Activated CD4-positive, alpha-beta T cell treated with anti-CD3 and anti-CD28 coated beads for 4 hours (primary cell): ENCODE data around the gene EPHA1.
"Not testable (repeated sequence)": the region's sequence is repeated elsewhere in the genome, so short reads cannot be mapped to it uniquely, and the experiment has no call there.

ENCODE experiments used
- DNase-seq, 2 donors: peaks; one replicate each; pipeline ENCODE4 v3.0.0-alpha.2; 2020

The EPHA1 gene

DNA sequence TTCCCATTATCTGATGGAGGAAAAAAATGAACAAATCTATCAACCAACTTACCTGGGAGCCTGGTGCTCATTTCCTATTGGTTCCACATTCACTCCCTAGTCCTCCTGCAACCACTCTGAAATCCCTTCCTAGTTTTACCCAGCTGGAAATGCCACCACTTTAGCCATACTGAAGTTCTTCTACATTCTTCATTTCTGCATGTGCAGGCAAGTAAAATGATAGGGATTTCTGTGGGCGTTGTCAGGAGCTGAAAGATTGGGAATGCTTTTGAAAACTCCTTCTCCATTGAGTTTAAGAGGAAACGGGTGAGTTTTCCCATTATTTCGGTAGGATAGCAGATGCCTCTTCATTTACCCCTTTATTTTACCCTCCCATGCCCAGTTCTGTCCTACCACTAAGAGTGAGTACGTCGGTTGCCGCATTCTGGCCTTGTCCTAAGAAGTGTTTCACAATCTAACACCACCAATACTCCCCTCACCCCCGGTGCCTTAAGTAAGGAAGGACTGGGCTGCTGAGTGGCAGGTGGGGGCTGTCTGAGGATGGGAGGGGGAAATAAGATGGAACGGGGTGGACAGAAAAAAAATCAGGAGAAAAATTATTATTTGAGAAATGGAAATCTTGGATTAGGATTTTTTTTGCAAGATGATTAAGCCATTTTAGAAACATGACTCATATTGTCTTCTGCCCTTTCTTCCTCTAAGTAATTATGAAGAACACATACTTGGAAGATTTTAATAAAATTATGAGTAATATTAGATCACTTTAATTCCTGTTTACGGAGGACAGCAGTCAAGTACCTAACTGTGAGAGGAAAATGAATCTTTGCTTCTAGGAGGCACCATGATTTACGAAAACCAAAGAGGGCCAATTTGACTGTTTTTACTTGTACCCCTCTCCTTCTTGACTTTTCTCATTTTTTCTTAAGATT lies 21.4 kb upstream of the EPHA1 start:
- no peak for DNase-seq

DNA sequence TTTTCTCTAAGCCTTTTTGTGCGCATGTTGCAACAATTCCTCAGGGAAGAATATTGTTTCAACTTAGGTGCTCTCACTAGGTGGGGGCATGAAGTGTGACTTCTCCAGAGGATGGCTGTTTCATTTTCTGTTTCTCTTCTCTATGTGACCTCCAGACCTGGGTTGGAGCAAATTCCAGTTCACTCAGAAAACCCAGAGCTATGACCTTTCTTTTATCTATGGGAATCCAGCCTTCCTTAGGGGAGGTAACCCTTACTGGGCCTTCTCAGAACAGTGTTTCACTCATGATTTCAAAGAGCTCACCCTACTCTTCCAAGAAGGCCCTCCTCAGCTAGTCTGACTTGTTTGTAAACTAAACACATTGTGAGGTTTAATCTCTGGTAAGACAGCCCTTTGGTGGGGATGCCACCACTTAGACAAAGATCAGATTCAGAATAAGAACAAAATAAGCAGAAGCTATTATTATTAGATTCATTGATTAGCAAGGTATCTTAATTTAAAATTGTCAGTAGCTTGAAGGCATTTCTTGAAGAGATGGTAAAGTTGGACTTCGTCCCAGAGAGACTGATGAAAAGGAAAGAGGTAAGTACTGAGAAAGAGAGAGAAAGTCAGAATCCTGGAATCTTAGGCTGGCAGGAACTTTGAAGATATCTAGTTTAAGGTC lies 18.0 kb upstream of the EPHA1 start:
- no peak for DNase-seq

- DNase-seq: not testable (repeated sequence)
Measured at GRCh38 chr7:143424476-143424875, 15.8 kb upstream of the EPHA1 start.

- DNase-seq: no peak
Measured at GRCh38 chr7:143422033-143422432, 13.4 kb upstream of the EPHA1 start.

DNA sequence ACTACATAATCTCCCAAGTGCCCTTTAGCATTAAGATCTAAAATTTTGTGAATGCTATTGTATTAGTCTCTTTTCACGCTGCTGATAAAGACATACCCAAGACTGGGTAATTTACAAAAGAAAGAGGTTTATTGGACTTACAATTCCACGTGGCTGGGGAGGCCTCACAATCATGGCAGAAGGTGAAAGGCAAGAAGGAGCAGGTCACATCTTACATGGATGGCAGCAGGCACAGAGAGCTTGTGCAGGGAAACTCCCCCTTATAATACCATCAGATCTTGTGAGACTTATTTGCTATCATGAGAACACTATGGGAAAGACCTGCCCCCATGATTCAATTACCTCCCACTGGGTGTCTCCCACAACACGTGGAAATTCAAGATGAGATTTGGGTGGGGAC lies 12.0 kb upstream of the EPHA1 start:
- DNase-seq: not testable (repeated sequence)

DNA sequence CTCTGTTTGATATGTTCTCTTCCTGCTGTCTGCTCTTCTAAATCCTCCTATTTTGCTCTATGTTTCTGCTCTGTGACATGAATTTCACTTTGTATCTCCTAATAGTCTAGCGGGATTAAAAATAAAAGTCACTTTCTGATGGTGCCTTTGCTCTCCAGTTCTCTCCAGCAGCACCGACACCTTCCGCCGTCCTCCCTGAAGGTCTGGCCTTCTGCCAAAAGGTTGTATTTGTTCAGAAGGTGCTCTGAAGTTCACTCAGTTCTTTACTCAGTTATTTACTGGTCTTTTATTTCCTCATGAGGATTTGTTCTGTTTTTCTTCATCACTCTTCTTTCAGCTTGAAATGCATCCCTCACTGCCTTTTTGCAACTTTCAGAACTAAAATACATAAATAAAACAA lies 11.2 kb upstream of the EPHA1 start:
- DNase-seq: no peak

DNA sequence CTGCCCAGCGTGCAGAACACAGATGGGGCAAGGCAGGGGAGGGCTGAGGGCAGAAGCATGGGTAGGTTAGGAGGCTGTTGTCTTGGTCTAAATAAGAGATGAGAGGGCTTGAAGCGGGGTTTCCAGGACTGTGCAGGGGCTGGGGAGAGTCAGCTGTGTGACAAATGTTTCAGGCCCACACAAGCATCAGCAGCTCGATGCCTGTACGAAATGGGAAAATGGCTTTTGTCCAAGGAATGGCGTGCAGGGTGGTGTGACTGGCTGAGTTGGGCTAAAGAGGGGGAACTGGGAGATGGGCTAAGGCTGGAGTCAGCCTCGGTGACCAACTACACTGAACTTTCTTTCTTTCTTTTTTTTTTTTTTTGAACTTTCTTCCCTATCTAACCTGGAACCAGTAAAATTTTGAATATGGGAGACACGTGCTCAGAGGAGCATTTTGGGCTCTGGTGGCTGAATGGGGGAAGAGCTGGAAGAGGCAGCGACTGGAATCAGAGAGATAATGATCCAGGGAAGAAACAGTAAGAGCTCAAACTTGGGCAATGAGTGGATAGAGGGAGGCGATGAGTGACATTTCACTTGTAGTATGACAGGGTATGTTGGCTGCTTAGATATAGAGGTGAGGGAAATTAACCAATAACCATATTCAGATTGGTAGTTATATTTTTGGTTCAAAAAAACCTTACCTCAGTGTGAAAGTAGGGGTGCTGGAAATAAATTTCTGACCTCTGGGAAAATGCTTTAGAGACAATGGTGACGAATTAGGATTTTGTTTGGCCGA lies 10.2 kb upstream of the EPHA1 start:
- DNase-seq: no peak

DNA sequence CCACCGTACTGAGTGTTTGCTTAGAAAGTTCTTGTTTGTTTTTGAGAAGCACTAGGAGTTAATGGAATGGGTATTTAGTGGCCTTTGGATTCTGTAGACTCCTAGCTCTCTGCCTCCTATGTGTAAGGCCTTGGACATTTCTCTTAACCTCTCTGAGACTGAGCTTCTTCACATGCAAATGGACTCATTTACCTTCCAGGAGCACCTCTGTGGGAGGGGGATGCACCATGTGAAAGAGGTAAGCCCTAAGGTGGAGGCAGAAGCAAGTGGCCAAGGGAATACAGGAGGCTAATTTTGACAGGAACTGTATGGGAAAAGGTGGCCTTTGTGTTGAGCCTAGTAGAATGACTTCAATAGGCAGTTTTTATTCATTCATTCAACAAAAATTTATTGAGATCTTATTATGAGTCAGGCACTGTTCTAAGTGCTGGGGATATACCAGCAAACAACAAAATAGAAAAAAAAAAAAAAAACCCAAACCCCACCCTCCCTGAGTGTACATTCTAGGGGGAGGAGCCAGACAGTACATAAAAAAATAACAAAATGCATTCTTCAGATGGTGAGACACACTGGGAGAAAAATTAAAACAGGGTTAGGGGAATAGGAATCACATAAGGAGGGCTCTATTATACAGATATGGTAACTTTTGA lies 9.2 kb upstream of the EPHA1 start:
- DNase-seq: no peak

- peak in 1 of 2 donors; percentile 21 for DNase-seq
Measured at GRCh38 chr7:143416565-143417149, 8.0 kb upstream of the EPHA1 start.

- DNase-seq: no peak
Measured at GRCh38 chr7:143415742-143416397, 7.2 kb upstream of the EPHA1 start.

GRCh38 chr7:143415209-143415608 lies 6.6 kb upstream of the EPHA1 start:
- DNase-seq: not testable (repeated sequence)

GRCh38 chr7:143413123-143413522 lies 4.5 kb upstream of the EPHA1 start:
- DNase-seq: no peak

- no peak for DNase-seq
Measured at GRCh38 chr7:143411976-143412708, 3.5 kb upstream of the EPHA1 start.

DNA sequence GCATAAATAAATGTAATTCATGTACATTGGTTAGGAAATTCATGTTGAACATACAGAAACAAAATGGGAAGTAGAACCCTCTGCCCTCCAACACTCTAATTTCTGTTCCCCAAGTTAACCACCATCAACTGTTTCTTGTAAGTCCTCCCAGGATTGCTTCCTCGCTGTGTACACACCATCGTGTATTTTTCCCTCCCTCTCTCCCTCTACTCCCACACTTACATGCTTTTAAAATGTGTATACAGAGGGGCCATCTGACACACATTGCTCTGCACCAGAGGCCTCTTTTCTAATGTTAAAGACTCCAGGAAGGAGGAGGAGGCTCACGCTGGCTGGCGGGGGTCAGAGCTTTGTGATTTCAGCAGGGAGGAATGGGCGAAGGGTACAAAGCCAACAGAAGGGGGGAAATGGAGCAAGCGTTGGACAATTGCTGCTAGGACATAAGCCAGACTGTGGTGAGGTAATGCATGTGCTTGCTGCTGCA lies 1.9 kb upstream of the EPHA1 start:
- DNase-seq: no peak

DNA sequence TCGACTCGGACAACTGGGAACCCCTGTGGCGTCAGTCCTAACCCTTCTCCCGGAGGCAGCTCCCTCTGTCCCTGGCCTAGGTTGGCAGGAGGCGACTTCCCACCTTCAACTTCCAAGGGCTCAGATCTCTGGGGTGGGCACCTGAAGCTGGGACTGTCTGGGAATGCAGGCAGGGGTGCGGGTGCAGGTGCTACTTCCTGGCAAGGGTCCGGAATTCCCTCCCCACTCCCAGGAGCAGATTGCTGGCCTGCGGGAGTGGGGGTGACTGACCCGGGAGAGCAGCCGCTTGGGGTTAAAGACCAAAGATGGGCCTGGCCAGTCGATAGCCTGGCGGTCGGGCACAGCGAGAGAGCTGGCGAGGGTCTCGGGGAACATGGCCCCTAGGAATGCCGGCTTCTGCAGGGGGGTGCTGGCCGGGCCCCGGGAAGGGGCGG lies 387 bp downstream of the EPHA1 start:
- no peak for DNase-seq

GRCh38 chr7:143407287-143408251 lies 1.1 kb downstream of the EPHA1 start:
- peak in 1 of 2 donors; percentile 23 for DNase-seq

DNA sequence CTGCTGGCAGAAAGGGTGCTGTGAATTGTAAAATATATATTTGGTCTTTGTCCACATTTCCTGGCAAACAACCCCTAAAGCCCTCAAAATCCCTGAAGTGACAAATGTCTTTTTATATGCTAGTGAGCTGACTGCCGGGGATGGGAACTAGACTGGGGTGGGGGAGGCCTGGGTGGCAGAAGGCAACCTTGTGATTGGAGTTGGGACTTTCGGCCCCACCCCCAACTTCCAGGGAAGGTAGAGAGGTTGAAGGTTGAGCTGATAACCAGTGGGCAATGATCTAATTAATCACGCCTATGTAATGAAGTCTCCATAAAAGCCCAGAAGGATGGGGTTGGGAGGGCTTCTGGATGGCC lies 2.7 kb downstream of the EPHA1 start:
- no peak for DNase-seq

- no peak for DNase-seq
Measured at GRCh38 chr7:143405173-143406001, 3.3 kb downstream of the EPHA1 start.

DNA sequence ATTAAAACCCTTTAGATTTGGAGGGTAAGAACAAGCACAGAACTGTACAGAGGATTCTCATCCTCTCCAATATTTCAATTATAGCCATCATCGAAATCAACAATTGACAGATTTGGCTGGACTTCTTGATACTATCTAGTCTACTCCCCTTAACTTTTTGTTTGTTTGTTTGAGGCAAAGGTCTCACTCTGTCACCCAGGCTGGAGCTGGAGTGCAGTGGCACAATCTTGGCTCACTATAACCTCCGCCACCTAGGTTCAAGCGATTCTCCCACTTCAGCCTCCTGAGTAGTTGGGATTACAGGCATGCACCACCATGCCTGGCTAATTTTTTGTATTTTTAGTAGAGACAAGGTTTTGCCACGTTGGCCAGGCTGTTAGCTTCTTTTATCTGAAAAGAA lies 6.4 kb downstream of the EPHA1 start:
- not testable (repeated sequence) for DNase-seq
